ELF-1 (cell line): Measurements from ENCODE around the gene BST1.

Source experiments
- DNase-seq: peaks from one replicate; pipeline ENCODE4 v3.0.0-alpha.2; 2016; ENCODE audit warnings: low read depth, low spot score

The BST1 gene

GRCh38 chr4:15702941-15703403 lies at the start of gene BST1:
BST1 (plus strand) TSS chr4:15703065; CDS start chr4:15703145, 80 bp downstream.
- peak; percentile 64 for DNase-seq

DNA sequence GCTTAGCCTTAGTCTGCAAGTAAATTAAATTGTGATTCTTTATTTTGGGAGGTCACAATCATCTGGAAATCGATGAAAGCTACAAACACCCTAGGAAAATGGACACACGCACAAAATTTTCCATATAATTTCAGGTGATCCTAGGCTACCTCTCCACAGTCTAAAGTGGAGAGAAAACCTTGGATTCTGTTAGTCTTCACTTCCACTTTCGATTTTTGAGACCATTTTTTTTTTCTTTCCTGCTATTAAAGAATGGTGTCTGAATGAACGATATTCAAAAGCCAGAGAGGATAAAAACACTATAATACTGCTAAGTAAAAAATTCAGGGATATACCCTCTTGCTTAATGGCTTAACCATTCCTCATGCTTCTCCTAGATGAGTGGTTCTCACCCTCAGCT lies 49.4 kb upstream of the BST1 start:
- no peak for DNase-seq

GRCh38 chr4:15653864-15654592 lies 48.8 kb upstream of the BST1 start:
- no peak for DNase-seq

DNA sequence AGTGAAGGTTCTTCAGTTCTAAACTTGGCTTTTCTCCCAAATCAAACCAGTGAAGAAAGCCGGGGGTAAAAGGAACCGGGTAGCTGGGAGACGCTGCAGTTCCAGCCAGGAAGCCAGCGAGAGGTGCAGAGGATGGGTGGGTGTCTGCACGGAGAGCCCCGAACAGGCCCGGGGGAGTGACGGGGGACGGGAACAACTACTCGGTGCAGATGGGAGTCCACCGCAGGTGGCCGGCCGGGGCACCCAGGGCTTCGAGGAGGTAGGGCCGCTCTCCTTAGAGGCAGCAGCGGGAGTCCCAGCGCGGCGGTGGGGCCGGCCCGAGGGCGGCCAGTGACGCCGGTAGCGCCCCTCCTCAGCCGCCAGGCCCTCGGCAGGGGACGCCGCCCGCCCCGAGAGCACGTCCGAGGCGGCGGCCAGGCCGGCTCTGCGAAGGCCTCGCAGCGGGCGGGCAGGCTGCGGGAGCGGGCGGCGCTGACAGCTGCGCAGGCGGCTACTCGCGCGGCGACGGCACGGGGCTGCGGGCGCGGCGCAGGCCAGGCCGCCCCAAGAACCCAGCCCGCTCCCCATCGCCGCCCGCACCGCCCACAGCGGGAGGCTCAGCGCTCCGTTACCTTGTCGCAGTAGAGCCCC lies 48.2 kb upstream of the BST1 start:
- DNase-seq: peak; percentile 52

DNA sequence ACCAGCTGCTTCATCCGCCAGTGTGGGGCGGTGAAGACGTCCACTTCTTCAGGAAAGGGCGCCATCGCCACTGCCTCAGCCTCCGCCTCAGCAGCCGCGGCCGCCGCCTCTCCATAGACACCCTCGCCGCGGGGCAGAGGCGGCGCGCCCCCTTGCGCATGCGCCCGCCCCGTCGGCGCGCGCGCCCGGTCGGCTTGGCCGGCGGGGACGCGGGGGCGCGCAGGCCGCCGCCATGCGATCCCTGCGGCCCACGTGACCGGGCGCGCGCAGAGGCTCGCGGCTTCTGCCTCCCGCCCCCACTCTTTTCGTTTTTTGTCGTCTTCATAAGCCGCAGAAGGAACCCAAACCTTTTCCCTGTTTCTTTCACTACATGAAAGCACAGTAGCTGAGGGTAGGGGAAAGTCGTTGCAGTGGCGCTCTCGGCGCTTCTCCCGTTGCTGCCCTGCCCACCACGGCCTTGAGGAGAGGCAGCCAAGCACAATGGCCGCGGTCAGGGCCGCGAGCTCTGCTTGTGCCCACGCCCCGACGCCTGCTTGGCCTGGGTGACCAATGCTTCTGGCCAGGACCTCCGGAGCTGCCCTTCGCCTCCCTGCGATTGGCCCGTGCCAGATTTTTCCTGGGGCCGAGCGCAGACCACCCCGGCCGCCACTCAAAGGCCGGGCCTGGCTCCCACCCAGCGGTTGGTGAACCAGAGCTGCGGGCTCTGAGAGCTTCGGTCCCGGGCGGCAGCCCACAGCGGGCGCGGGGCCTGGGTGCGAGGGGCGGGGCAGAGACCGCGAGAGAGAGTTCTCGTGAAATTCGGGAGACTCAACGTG lies 47.4 kb upstream of the BST1 start, which contains the start of gene FBXL5:
TSS of gene FBXL5 (minus strand) at position 135 of the 815 bp plus-strand sequence. CDS start at position 65, 70 bp downstream.
- DNase-seq: peak; percentile 90

GRCh38 chr4:15656038-15656470 lies 46.8 kb upstream of the BST1 start:
- no peak for DNase-seq

DNA sequence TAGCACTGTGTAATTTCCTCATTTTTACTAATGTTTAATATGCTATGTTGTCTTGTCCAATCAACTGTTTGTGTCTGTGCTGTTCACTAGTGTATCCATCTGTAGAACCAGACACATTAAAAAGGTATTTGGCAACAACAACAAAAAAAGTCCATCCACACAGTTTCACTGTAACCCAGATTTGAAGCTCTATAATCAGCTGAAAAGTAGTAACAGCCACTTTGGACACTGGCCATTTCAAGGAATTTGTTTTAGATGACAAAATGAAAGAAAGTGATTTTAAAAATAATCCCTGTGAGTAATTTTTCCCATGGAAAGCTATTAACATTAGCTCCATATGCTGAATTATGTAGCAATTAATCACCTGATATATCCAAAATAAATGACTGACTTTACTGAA lies 45.5 kb upstream of the BST1 start:
- DNase-seq: no peak

DNA sequence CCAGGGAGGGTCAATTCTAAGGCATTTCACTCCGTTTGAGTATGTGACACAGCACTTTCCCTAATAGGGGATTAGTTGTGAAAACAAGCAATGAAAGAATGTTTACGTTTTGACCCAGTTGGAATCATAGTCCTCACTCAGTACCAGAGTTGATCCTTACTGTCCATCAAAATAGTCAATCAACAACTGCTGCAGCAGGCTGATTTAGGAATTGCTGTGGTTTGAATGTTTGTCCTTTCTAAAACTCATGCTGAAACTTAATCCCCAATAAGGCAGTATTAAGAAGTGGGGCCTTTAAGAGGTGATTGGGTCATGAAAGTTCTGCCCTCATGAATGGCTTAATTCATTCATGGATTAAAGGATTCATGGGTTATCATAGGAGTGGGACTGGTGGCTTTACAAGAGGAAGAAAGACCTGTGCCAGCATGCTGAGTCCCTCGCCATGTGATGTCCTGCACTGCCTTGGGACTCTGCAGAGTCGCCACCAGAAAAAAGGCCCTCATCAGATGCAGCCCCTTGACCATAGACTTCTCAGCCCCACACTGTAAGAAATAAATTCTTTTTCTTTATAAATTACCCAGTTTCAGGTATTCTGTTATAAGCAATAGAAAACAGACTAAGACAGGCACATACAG lies 44.6 kb upstream of the BST1 start:
- DNase-seq: no peak

GRCh38 chr4:15658781-15659180 lies 44.1 kb upstream of the BST1 start:
- DNase-seq: no peak

- no peak for DNase-seq
Observed at GRCh38 chr4:15659768-15660570, 42.9 kb upstream of the BST1 start.

GRCh38 chr4:15665753-15666365 lies 37.0 kb upstream of the BST1 start:
- no peak for DNase-seq

- no peak for DNase-seq
Observed at GRCh38 chr4:15667006-15667405, 35.9 kb upstream of the BST1 start.

GRCh38 chr4:15668566-15669435 lies 34.1 kb upstream of the BST1 start:
- DNase-seq: no peak

DNA sequence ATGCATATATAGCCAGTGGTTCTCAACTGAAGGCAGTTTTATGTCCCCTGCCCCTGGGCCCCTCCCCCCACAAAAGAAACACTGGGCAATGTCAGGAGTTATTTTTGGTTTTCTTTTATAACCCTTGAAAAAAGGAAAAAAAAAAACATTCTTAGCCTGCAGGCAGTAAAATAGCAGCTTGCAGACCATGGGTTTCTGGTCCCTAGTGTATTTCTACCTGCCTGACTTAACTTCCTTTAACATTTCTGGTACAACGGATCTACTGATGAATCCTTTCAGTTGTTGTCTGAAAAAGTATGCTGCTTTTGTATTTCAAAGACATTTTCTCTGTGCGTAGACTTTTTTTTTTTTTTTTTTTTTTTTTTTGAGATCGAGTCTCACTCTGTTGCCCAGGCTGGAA lies 32.3 kb upstream of the BST1 start:
- DNase-seq: no peak

DNA sequence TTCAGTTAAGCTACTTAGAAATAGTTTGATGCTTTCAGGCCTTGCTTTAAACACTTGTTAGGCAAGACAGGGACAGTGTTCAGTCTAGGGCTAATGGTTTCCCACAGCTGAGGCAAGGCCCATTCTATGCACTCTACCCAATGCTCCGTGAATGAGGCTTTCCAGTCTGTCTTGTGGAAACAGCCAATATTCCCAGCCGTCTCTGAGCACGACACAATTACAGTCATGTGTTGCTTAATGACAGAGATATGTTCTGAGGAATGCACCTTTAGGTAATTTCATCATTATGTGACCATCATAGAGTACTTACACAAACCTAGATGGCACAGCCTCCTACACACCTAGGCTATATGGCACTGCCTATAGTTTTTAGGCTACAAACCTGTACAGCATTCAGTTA lies 30.8 kb upstream of the BST1 start:
- no peak for DNase-seq

- no peak for DNase-seq
Observed at GRCh38 chr4:15673337-15673736, 29.5 kb upstream of the BST1 start.

DNA sequence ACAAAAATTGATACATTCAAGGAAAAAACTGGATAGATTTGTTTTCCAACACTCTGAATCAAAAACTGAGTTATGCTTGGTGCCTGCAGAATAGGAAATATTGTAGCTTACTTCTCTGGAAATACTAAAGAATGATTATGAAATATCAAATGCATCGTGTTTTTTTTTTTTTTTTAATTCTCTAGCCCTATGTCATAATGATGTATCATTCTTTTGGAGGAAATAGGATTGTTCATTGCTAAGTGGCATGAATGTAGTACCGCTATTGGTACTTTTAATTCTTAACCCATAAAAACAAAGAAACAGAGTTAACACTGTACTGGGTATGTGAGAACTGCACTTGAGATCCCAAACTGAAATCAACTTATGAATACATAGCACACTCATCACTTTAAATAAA lies 28.8 kb upstream of the BST1 start:
- no peak for DNase-seq

GRCh38 chr4:15674926-15675325 lies 27.9 kb upstream of the BST1 start:
- DNase-seq: no peak

- DNase-seq: no peak
Observed at GRCh38 chr4:15675356-15675755, 27.5 kb upstream of the BST1 start.

DNA sequence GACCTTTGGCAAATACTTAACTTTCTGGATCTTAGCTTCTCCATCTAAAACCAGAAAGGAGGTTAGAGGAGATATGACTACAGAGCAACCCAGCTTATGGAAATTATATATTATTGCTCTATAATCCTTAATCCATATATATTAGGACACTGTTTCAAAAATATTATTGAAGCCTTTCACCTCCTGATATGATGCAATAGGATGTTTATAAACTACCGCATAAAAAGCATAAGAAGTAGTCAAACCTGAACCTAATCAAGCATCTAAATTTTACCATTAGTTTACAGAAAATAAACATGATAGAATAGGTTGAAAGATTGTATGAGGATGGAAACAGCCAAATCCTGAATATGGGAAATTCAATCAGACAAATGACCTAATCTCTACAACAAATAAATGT lies 26.8 kb upstream of the BST1 start:
- no peak for DNase-seq
